ENCODE data around the gene CTXND1. TPM values are rescaled to one million over a fixed set of nuclear protein-coding genes. Genes with fewer than 3 reads are reported as not detected.

CTXND1 gene
- total RNA-seq, 1 donor from 2014 or later: 0.49 TPM

DNA sequence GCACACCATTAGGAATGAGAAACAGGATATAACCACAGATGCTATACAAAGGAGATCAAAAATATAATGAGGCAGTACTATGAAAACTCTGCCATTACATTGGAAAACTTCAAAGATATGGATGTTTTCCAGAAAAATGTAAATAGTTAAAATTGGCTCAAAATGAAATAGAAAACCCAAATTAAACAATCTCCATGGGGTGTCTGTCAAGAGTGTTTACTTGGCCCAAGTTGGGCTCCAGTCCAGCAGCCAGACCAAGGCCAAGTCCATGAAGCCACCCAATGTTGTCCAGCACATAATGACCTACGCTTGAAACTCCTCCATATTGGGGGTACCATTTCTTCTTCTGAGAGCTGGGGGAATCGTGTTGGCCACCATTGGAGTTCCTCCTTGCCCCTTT, 37.1 kb downstream of the CTXND1 start:
- H3K27me3 ChIP-seq: no peaks in the 10 kb centered on the region
- DNase-seq (ENCODE audit: extremely low spot score in 2 of 2): no peak
- no peaks in the 10 kb centered on the region for H3K4me1 ChIP-seq
- TF ChIP-seq, protein P1, sequence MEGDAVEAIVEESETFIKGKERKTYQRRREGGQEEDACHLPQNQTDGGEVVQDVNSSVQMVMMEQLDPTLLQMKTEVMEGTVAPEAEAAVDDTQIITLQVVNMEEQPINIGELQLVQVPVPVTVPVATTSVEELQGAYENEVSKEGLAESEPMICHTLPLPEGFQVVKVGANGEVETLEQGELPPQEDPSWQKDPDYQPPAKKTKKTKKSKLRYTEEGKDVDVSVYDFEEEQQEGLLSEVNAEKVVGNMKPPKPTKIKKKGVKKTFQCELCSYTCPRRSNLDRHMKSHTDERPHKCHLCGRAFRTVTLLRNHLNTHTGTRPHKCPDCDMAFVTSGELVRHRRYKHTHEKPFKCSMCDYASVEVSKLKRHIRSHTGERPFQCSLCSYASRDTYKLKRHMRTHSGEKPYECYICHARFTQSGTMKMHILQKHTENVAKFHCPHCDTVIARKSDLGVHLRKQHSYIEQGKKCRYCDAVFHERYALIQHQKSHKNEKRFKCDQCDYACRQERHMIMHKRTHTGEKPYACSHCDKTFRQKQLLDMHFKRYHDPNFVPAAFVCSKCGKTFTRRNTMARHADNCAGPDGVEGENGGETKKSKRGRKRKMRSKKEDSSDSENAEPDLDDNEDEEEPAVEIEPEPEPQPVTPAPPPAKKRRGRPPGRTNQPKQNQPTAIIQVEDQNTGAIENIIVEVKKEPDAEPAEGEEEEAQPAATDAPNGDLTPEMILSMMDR (IDR thresholded peaks at IDR 0.05): no peak
- no peak for TF ChIP-seq POLR2A (IDR thresholded peaks at IDR 0.05)
- no peak for TF ChIP-seq POLR2AphosphoS5 (IDR thresholded peaks at IDR 0.05; ENCODE audit: insufficient read depth in 1 of 2, low read depth in 1 of 2)
- H3K36me3 ChIP-seq: no peaks in the 10 kb centered on the region
- intact Hi-C loops (cut with DNase I): no loop called here
- H3K9me3 ChIP-seq: no peaks in the 10 kb centered on the region
- H3K27ac ChIP-seq: no peak overlapping the region
- H3K4me3 ChIP-seq: no peak overlapping the region

DNA sequence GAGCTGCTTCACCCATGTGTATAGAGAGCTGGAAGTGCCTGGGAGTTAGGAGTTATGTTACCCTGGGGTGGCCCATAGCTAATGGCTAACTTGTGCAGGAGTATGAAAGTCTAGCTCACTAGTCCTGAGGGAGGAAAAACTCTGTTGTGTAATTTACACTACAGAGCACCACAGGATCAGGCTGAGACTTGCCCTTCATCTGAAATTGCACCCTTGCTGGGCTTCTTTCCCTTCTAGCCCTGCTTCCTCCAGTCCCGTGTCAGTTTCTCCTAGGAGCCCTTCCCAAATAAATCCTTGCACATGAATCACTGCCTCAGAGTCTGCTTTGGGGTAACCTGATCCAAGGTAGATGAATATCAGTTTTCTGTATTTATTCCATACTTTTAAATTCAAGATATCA, 40.0 kb downstream of the CTXND1 start:
- Histone ChIP-seq H3K36me3 (no peaks in the 10 kb centered on the region), H3K4me1 (no peaks in the 10 kb centered on the region), H3K27ac (no peak overlapping the region), H3K9me3 (no peaks in the 10 kb centered on the region), H3K27me3 (no peaks in the 10 kb centered on the region), H3K4me3 (no peak overlapping the region)
- intact Hi-C loops (cut with DNase I): no loop called here
- TF ChIP-seq, protein P1 (IDR thresholded peaks at IDR 0.05): no peak
- TF ChIP-seq POLR2A (IDR thresholded peaks at IDR 0.05) (no peak), POLR2AphosphoS5 (IDR thresholded peaks at IDR 0.05; ENCODE audit: insufficient read depth in 1 of 2, low read depth in 1 of 2) (no peak)
- peak in 1 of 2 donors; percentile 14 for DNase-seq (ENCODE audit: extremely low spot score in 2 of 2)

DNA sequence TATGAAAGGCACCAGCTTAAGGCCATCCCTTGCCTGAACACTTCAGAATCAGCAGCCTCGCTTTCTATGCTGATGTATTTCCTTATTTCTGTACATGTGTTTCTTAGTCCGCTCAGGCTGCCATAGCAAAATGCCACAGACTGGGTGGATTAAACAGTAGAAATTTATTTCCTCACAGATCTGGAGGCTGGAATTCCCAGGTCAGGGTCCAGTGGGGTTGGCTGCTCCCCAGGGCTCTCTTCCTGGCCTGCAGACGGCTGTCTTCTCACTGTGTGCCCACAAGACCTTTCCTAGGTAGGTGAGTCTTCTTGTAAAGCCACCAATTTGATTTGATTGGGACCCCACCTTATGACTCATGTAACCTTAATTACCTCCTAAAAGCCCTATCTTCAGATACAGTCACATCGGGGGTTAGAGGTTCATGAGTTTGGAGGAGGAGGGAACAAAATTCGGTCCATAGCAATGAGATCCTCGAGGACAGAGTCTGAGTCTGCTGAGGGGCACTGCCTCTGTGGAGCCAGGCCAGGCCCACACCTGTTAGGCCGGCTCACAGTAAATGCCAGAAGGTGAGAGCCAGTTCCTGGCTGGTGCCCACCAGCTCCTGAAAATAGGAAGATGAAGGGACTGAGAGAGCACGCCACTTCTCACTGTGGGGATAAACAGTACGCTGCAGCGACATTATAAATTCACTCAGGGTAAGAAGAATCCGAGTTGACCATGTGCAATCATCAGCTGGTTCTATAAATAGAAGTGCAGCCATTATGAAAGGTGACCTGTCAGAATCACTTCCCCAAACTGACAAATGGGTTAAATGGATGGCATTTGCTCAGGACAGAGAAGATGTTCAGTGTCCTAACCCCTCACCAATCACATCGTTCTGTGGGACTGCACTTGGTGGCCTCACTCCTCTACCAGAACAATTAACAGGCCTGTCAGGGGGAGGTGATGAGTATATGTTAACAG, 41.1 kb downstream of the CTXND1 start:
- DNase-seq (ENCODE audit: extremely low spot score in 2 of 2): peak; percentile 22 to 52
- Histone ChIP-seq H3K27ac (no peak overlapping the region), H3K36me3 (no peaks in the 10 kb centered on the region), H3K4me1 (no peaks in the 10 kb centered on the region), H3K4me3 (no peak overlapping the region), H3K9me3 (no peaks in the 10 kb centered on the region), H3K27me3 (no peaks in the 10 kb centered on the region)
- intact Hi-C loops (cut with DNase I): no loop called here
- no peak for TF ChIP-seq POLR2AphosphoS5 (IDR thresholded peaks at IDR 0.05; ENCODE audit: insufficient read depth in 1 of 2, low read depth in 1 of 2)
- no peak for TF ChIP-seq POLR2A (IDR thresholded peaks at IDR 0.05)
- TF ChIP-seq, protein P1 (IDR thresholded peaks at IDR 0.05): no peak

DNA sequence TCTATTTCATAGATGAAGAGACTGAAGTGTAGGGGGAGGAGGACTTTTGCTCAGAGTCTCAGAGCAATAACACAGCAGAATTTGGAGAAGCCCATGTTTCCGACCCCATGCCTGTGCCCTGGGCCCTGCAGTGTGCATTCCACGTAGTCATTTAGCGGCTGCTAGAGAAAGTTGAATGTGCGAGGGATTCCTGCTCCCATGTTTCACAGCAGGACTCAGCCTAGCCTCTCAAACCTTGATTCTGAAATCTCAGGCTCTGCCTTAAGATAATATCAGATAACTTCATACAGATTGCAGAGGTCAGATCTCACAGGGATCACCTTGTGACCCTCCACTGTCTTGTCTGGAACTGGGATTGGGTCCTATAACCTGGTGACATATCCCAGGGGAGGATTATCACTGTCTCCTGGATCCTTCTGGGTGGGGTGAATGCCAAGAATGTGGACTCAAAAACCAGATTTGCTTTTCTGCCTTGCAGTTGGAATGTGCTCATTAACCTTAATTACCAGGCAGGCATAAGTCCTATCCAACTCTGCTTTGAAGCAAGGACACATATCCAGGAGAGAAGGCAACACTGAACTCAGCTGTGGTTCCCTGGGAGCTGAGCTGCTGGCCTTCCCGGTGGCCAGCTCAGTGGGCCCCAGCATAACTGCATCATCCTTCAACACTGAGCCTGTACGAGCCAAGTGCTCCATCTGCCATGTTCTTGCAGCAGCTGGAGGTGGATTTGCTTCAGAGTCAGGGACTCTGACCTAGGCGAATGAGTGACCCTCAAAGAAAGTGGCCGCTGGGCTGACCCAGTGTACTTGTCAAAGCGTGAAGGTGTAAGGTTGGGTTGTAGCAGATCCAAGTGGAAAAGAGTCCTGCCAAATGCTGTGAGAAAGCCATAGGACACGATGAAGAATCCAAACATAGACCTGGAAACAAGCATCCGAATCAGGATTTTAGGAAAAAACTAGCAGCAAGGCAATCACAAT, 43.0 kb downstream of the CTXND1 start:
- no peaks in the 10 kb centered on the region for H3K27me3 ChIP-seq
- no peaks in the 10 kb centered on the region for H3K9me3 ChIP-seq
- DNase-seq (ENCODE audit: extremely low spot score in 2 of 2): peak; percentile 40 to 47
- intact Hi-C loops (cut with DNase I): no loop called here
- no peaks in the 10 kb centered on the region for H3K36me3 ChIP-seq
- no peak overlapping the region for H3K4me3 ChIP-seq
- H3K27ac ChIP-seq: no peak overlapping the region
- TF ChIP-seq POLR2AphosphoS5 (IDR thresholded peaks at IDR 0.05; ENCODE audit: insufficient read depth in 1 of 2, low read depth in 1 of 2): no peak
- TF ChIP-seq POLR2A (IDR thresholded peaks at IDR 0.05): no peak
- TF ChIP-seq, protein P1 (IDR thresholded peaks at IDR 0.05): no peak
- H3K4me1 ChIP-seq: no peaks in the 10 kb centered on the region
